ENCODE data around the gene TFF3. TPM values are rescaled to one million over a fixed set of nuclear protein-coding genes. Genes with fewer than 3 reads are reported as not detected.

The TFF3 gene
- total and polyA plus RNA-seq, 5 donors, result 1.2 to 2.6 (median 1.9) TPM

GRCh38 chr21:42356046-42356445 lies 40.8 kb upstream of the TFF3 start:
- H3K9me3 ChIP-seq (ENCODE audit: control insufficient read depth, low read length), result no peaks in the 10 kb centered on the region
- no peak for DNase-seq
- no peak overlapping the region for H3K27ac ChIP-seq (ENCODE audit: low read length)
- intact Hi-C loops (cut with DNase I), result no loop called here
- no peak for ATAC-seq
- H3K4me1 ChIP-seq (ENCODE audit: control insufficient read depth, insufficient read depth, low read length), result no peaks in the 10 kb centered on the region
- no peaks in the 10 kb centered on the region for H3K27me3 ChIP-seq (ENCODE audit: control insufficient read depth, insufficient read depth)
- WGBS, result 86% methylated on average over 2 of the region's 2 CpGs
- H3K4me3 ChIP-seq (ENCODE audit: low read length), result no peak overlapping the region

- DNase-seq, result no peak
- H3K4me3 ChIP-seq (ENCODE audit: low read length), result no peak overlapping the region
- no peaks in the 10 kb centered on the region for H3K4me1 ChIP-seq (ENCODE audit: control insufficient read depth, insufficient read depth, low read length)
- ATAC-seq, result no peak
- intact Hi-C loops (cut with DNase I), result no loop called here
- H3K27ac ChIP-seq (ENCODE audit: low read length), result no peak overlapping the region
- 85% methylated on average over 5 of the region's 5 CpGs for WGBS
- no peaks in the 10 kb centered on the region for H3K27me3 ChIP-seq (ENCODE audit: control insufficient read depth, insufficient read depth)
- no peaks in the 10 kb centered on the region for H3K9me3 ChIP-seq (ENCODE audit: control insufficient read depth, low read length)
These were observed 38.4 kb upstream of the TFF3 start for GRCh38 chr21:42353623-42354022.

DNA sequence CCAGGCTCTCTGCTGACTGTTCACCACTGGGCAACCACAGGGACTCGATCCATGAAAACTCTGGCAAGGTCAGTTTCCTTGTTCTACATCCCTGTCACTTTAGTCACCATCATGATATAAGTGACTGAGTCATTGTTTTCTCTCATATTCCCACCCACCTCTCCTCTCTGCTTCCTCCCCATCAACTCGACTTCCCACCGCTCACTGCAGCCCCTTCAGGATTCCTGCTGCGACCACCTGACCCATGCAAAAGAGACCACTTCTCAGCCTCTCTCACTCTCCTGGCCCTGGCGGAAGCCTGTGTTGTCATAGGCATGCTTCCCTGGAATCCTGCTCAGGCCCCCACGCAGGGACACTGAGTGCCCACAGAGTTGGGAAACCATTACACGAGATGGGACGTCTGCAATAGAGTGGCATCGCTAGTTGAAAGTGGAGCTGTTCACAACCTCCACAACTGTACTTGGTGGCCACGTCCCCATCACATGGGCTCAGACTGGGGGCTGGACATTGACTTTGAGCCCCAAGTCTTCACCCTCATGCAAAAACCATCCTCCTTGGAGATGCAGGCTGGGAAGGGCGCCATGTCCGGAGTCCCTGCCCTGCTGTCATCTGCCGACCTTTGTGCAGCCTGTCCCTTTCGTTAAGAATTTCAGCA lies 37.4 kb upstream of the TFF3 start:
- no peak for ATAC-seq
- Histone ChIP-seq H3K4me3 (ENCODE audit: low read length) (no peak overlapping the region), H3K4me1 (ENCODE audit: control insufficient read depth, insufficient read depth, low read length) (no peaks in the 10 kb centered on the region), H3K27me3 (ENCODE audit: control insufficient read depth, insufficient read depth) (no peaks in the 10 kb centered on the region), H3K9me3 (ENCODE audit: control insufficient read depth, low read length) (no peaks in the 10 kb centered on the region), H3K27ac (ENCODE audit: low read length) (no peak overlapping the region)
- intact Hi-C loops (cut with DNase I), result no loop called here
- no peak for DNase-seq
- WGBS, result 79% methylated on average over 14 of the region's 14 CpGs

GRCh38 chr21:42351626-42352440 lies 36.6 kb upstream of the TFF3 start:
- H3K9me3 ChIP-seq (ENCODE audit: control insufficient read depth, low read length), result no peaks in the 10 kb centered on the region
- intact Hi-C loops (cut with DNase I), result no loop called here
- DNase-seq, result no peak
- H3K27ac ChIP-seq (ENCODE audit: low read length), result no peak overlapping the region
- no peak overlapping the region for H3K4me3 ChIP-seq (ENCODE audit: low read length)
- no peaks in the 10 kb centered on the region for H3K4me1 ChIP-seq (ENCODE audit: control insufficient read depth, insufficient read depth, low read length)
- H3K27me3 ChIP-seq (ENCODE audit: control insufficient read depth, insufficient read depth), result no peaks in the 10 kb centered on the region
- ATAC-seq, result no peak
- 77% methylated on average over 11 of the region's 11 CpGs for WGBS

- no peak within 1 kb of the TSS for H3K4me3 ChIP-seq (ENCODE audit: low read length)
- H3K9me3 ChIP-seq (ENCODE audit: control insufficient read depth, low read length), result no peaks in the 10 kb centered on the region
- H3K4me1 ChIP-seq (ENCODE audit: control insufficient read depth, insufficient read depth, low read length), result no peaks in the 10 kb centered on the region
- intact Hi-C loops (cut with DNase I), result no loop called here
- WGBS, result 63% methylated on average over 13 of the region's 13 CpGs
- no peaks in the 10 kb centered on the region for H3K27me3 ChIP-seq (ENCODE audit: control insufficient read depth, insufficient read depth)
- DNase-seq, result no peak
- ATAC-seq, result peak; percentile 40 to 44
- no peak within 1 kb of the TSS for H3K27ac ChIP-seq (ENCODE audit: low read length)
These were observed 35.8 kb upstream of the TFF3 start, which contains the start of gene TFF2 for GRCh38 chr21:42350927-42351426. TSS of gene TFF2 (minus strand) at chr21:42350994. CDS start at chr21:42350957, 37 bp downstream.

DNA sequence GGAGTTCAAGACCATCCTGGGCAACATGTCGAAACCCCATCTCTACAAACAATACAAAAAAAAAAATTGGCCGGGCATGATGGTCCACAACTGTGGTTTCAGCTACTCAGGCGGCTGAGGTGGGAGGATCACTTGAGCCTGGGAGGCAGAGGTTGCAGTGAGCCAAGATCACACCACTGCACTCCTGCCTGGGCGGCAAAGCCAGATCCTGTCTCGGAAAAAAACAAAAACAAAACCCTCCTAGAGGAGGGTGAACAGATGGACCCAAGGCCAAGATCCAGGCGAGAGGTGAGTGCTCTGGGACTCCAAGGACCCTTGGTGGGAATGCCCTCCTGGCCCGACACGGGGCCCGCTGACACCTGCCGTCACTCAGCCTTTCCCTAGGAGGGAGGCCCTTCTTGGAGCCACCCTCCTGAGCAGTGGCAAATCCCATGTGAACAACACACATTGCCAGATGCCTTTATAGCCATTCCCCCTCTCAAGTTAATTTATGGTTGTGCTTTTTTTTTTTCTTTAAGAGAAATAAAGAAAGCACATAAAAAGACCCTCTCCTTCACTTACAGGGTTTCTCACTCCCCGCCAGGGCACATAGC lies 35.2 kb upstream of the TFF3 start:
- WGBS, result 83% methylated on average over 11 of the region's 11 CpGs
- intact Hi-C loops (cut with DNase I), result no loop called here
- no peak for DNase-seq
- H3K9me3 ChIP-seq (ENCODE audit: control insufficient read depth, low read length), result no peaks in the 10 kb centered on the region
- H3K27ac ChIP-seq (ENCODE audit: low read length), result no peak overlapping the region
- ATAC-seq, result no peak
- no peak overlapping the region for H3K4me3 ChIP-seq (ENCODE audit: low read length)
- H3K27me3 ChIP-seq (ENCODE audit: control insufficient read depth, insufficient read depth), result no peaks in the 10 kb centered on the region
- H3K4me1 ChIP-seq (ENCODE audit: control insufficient read depth, insufficient read depth, low read length), result no peaks in the 10 kb centered on the region

GRCh38 chr21:42349420-42350317 lies 34.5 kb upstream of the TFF3 start:
- intact Hi-C loops (cut with DNase I), result no loop called here
- WGBS, result 84% methylated on average over 14 of the region's 14 CpGs
- H3K27ac ChIP-seq (ENCODE audit: low read length), result no peak overlapping the region
- H3K4me1 ChIP-seq (ENCODE audit: control insufficient read depth, insufficient read depth, low read length), result no peaks in the 10 kb centered on the region
- H3K27me3 ChIP-seq (ENCODE audit: control insufficient read depth, insufficient read depth), result no peaks in the 10 kb centered on the region
- no peaks in the 10 kb centered on the region for H3K9me3 ChIP-seq (ENCODE audit: control insufficient read depth, low read length)
- H3K4me3 ChIP-seq (ENCODE audit: low read length), result no peak overlapping the region
- DNase-seq (no peak), ATAC-seq (no peak)

DNA sequence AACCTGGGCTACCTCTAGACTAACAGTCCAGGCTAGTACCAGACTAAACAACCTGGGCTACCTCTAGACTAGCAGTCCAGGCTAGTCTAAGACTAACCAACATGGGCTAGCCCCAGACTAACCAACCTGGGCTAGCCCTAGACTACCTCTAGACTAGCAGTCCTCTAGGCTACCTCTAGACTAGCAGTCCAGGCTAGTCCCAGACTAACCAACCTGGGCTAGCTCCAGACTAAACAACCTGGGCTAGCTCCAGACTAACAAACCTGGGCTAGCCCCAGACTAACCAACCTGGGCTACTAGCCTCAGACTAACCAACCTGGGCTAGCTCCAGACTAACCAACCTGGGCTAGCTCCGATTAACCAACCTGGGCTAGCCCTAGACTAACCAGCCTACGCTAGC lies 33.6 kb upstream of the TFF3 start:
- no peak for DNase-seq
- H3K4me1 ChIP-seq (ENCODE audit: control insufficient read depth, insufficient read depth, low read length), result no peaks in the 10 kb centered on the region
- no peak overlapping the region for H3K27ac ChIP-seq (ENCODE audit: low read length)
- no peaks in the 10 kb centered on the region for H3K9me3 ChIP-seq (ENCODE audit: control insufficient read depth, low read length)
- ATAC-seq, result no peak
- 99% methylated on average over 2 of the region's 2 CpGs for WGBS
- intact Hi-C loops (cut with DNase I), result no loop called here
- no peaks in the 10 kb centered on the region for H3K27me3 ChIP-seq (ENCODE audit: control insufficient read depth, insufficient read depth)
- no peak overlapping the region for H3K4me3 ChIP-seq (ENCODE audit: low read length)

- Histone ChIP-seq H3K4me1 (ENCODE audit: control insufficient read depth, insufficient read depth, low read length) (no peaks in the 10 kb centered on the region), H3K27ac (ENCODE audit: low read length) (no peak overlapping the region), H3K27me3 (ENCODE audit: control insufficient read depth, insufficient read depth) (no peaks in the 10 kb centered on the region), H3K9me3 (ENCODE audit: control insufficient read depth, low read length) (no peaks in the 10 kb centered on the region), H3K4me3 (ENCODE audit: low read length) (no peak overlapping the region)
- no peak for DNase-seq
- intact Hi-C loops (cut with DNase I), result no loop called here
- 85% methylated on average over 30 of the region's 30 CpGs for WGBS
- peak in 1 of 2 donors; percentile 25 for ATAC-seq
These were observed 32.6 kb upstream of the TFF3 start for GRCh38 chr21:42347601-42348327.

Data from right cardiac atrium (tissue), 5 donors.